NCI-H345 treated with DMSO at 0.1 percent for 48 hours (cell line): ENCODE results near the gene MC2R.
"Not testable (repeated sequence)": the region's sequence is repeated elsewhere in the genome, so short reads cannot be mapped to it uniquely, and the experiment has no call there.

ENCODE experiments used
- DNase-seq: peaks from one replicate; lab custom pipeline; 2025; ENCODE audit not compliant: unreplicated experiment; lab: John Stamatoyannopoulos, UW

The MC2R gene

DNA sequence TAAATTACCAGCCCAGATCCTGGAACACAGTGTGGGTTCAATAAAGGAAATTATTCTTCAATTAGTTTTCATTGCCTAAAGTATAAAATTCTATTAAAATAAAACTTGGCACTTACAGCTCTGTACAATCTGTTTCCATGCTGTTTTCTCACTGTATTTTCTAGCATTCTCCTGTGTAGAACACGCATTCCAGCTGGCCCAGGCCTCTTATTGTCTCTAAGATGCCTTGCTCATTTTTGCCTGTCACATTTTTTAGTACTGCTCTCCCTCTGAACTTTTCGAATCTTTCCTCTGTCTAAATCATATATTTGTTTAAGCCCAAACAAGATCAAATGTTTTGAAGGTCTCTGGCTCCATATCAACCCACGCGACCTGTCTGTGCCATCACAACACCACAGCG lies 20.8 kb downstream of the MC2R start:
- DNase-seq: no peak

DNA sequence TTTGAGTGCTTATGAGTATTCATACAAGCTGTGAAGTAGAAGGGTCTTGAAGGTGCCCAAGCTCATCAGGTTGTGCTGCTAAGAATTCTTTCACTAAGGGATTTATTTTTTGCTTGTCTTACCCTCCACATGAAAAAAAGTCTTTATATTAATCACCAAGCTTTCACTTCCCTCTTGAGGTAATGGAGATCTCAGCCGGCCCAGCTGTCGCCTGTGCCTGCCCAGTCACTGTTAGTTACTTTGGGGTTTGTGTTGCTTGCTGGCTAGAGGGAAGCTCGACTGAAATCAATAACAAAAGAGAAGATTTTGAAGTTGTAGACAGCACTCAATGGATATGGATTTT lies 21.9 kb downstream of the MC2R start:
- DNase-seq: no peak

- no peak for DNase-seq
Observed at GRCh38 chr18:13892098-13892497, 23.2 kb downstream of the MC2R start.

DNA sequence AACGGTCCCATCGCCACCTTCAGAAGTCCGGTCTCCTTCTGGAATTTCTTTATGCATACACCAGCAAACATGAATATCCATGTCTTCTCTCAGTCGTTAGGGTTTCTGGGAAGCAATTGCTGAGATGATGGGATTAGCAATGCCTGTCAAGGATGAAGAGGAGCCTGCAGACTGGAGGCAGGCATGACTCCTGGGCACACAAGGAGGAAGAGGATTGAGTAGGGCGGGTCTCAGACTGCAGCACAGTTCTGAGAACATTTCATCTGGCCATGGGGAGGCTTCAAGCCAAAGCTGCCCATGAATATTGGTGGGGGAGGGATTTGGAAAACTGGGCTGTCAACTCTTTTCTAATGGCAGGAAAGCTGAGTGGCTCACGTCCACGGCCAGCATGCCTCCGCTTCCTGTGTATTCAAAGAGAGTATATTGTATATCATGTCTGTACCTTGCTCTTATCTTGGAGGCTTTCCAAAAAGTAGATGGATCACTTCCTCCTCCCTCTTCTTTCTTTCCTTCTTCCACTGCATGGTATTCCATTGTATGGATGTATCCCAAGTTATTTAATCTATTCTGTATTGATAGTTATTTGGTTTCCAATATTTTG lies 24.5 kb downstream of the MC2R start:
- DNase-seq: no peak

GRCh38 chr18:13889671-13890070 lies 25.7 kb downstream of the MC2R start:
- DNase-seq: no peak

DNA sequence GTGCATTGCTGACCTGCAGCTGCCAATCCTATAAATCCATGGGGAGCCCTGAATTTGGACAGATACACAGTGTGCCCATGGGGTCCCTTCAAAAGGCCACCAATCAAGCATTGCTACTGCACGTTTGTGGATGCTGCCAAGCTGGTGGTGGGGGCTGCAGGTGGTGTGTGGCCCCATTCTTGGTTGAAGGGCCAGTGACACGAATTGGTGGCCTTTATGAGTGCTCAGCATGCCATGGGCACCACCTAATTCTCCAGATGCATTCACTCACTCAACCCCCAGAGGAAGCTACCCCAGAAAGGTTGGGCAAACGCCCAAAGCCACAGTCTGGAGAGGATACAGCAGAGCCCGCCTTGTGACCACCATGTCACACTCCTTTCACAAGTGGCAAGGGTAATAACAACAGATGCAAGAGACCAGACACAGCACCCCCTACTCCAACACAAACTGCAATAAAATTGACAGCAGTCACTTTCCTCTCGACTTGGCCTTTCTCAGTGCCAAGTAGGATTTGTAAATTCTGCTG lies 27.1 kb downstream of the MC2R start:
- no peak for DNase-seq

DNA sequence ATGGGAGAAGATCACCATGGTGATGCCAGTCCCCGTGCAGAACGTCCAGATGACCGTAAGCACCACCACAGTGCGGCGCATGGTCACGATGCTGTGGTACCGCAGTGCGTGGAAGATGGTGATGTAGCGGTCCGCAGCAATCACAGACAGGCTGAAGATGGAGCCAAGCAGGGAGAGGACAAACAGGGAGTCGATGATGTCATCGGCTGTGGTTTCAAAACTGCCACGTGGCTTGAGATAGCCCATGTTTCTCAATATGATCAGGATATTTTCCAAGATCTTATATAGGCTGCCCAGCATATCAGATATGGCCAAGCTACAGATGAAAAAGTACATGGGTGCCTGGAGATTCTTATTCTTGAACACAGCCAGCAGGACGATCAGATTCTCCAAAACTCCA lies 30.3 kb downstream of the MC2R start:
- DNase-seq: no peak

DNA sequence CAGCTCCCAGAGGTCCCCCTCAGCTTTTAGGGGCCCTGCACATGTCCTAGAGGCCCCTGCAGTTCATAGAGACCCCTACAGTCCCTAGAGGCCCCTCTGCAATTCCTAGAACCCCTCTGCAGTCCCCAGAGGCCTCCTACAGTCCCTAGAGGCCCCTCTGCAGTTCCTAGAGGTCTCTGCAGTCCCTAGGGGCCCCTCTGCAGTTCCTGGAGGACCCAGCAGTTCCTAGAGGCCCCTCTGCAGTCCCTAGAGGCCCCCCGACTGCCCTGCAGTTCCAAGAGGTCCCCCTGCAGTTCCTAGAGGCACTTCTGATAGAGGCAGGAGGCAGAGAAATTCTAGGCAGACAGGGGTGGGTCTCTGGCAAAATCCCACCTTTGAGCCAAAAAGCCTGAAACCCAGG lies 35.4 kb downstream of the MC2R start:
- DNase-seq: no peak

DNA sequence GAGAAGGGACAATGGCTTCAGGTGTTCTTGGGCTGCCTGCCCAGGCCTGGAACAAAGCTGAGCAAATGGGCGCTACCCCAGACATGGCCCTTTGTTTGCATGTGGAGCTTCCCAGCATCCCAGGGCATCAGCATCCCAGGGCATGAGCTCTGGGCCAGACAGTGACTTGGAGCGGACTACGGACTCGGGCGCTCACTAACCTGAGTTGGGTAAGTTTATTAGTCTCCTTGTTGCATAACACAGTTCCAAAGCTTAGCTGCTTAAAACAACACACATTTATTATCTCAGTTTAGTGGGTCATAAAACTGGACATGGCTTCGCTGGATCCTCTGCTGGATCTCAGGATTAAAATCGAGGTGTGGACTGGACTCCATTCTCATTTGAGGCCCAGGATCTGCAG lies 35.8 kb downstream of the MC2R start:
- no peak for DNase-seq

GRCh38 chr18:13878857-13879256 lies 36.5 kb downstream of the MC2R start:
- no peak for DNase-seq

DNA sequence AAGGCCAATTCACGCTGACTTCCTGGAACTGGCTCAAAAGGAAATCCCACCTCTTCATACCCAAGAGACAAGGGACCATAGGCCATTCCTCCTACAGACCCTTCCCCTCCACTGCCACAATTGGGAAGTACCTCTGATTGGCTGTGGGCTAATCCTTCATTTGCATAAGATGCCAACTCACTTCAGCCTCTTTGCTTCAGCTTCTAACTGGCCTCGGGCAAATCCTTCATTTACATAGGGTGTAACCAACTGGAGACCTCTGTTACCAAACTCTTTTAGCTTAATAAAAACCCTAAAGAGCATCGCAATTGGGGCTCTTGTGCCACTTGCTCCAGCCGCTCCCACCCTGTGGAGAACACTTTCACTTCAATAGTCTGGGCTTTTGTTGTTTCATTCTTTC lies 38.2 kb downstream of the MC2R start:
- DNase-seq: no peak

DNA sequence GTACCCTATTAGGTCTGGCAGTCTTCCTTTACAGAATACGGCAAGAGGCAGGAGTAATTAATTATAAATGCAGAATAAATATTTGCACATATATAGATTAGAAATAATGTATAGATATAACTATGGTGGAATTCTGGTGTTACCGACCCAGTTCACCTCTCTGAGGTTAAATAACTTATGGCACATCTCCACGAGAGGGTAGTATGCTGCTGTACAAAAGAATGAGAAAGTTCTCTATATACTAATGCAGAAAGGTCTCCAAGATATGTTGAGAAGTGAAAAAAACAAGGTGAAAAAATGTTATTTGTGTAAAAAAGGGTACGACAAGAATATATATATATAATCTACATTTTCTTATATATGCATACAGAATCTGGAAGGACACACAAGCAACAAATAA lies 40.8 kb downstream of the MC2R start:
- DNase-seq: no peak

GRCh38 chr18:13872932-13873331 lies 42.4 kb downstream of the MC2R start:
- no peak for DNase-seq

DNA sequence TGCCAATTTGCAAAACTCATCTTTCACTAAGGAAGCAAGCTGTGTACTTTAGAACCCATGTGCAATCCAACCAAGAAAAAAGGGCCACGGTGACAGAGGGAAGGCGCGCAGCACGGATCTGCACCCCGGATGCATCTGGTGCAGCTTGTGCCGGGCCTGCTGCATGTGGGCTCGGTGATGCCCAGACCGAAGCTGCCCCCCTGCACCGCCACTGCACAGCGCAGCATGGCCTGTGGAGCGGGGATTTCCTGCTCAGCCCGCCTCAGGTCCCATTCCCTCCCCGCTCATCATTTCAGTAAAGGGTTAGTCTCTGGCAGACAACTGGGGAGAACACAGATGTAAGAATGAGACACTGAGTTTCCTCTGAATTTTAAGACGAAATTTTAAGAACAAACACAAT lies 43.0 kb downstream of the MC2R start:
- DNase-seq: no peak

DNA sequence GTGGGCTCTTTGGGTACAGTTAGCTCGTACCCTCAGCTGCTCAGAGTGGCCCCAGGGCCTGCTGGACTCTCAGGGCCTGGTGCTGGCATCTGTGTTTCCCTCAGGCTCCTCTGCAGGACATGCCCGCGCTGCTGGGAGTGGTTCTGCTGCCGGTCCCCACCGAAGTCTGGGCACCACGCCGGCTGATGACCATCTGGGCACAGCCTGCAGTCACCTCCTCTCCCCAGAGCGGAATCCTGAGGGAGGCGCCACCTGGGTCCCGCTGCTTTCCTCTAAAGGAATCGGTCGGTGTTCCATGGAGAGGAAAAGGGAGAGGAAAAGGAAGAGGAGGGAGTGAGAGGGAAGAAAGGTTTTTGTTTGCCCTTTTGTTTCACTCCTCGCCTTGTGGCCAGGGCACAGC lies 43.6 kb downstream of the MC2R start:
- DNase-seq: no peak

GRCh38 chr18:13868501-13869271 lies 46.6 kb downstream of the MC2R start:
- DNase-seq: no peak

DNA sequence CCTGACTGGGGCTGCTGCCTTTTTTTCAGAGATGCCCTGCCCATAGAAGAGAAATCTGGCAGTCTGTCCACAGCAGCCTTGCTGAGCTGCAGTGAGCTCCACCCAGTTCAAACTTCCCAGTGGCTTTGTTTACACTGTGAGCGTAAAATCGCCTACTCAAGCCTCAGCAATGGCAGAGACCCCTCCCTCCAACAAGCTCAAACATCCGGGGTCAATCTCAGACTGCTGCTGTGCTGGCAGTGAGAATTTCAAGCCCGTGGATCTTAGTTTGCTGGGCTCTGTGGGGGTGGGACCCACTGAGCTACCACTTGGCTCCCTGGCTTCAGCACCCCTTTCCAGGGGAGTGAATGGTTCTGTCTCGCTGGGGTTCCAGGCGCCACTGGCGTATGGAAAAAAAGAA lies 52.4 kb downstream of the MC2R start:
- not testable (repeated sequence) for DNase-seq

DNA sequence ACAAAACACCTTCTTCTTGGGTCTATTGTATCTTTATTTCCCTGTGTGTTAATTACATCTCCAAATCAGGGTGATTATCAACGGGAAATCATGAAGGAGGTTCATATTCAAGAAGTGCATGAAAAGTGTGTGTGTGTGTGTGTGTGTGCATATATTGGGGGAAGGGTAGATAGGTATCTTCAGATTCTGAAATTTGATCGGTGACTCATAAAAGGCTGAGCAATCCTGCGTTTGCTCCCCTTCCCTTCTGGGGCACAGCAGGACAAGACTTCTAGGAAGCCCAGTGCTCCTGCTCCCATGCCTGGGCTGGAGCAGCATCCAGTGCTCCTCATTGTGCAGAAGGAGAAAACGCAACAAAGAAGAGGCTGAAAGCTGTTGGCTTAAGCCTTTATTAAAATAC lies 65.5 kb downstream of the MC2R start:
- no peak for DNase-seq

GRCh38 chr18:13836559-13836958 lies 78.8 kb downstream of the MC2R start:
- DNase-seq: no peak

- DNase-seq: no peak
Observed at GRCh38 chr18:13835202-13835601, 80.1 kb downstream of the MC2R start.

- no peak for DNase-seq
Observed at GRCh38 chr18:13834496-13835015, 80.8 kb downstream of the MC2R start.
